Measurements from ENCODE around the gene SLC38A3. TPM values are rescaled to one million over a fixed set of nuclear protein-coding genes. Genes with fewer than 3 reads are reported as not detected.
A peak's percentile ranks its signal among the peaks of the same experiment; 100 is the strongest.

SLC38A3 gene
- total RNA-seq, 1 donor from 2014 or later = not detected

DNA sequence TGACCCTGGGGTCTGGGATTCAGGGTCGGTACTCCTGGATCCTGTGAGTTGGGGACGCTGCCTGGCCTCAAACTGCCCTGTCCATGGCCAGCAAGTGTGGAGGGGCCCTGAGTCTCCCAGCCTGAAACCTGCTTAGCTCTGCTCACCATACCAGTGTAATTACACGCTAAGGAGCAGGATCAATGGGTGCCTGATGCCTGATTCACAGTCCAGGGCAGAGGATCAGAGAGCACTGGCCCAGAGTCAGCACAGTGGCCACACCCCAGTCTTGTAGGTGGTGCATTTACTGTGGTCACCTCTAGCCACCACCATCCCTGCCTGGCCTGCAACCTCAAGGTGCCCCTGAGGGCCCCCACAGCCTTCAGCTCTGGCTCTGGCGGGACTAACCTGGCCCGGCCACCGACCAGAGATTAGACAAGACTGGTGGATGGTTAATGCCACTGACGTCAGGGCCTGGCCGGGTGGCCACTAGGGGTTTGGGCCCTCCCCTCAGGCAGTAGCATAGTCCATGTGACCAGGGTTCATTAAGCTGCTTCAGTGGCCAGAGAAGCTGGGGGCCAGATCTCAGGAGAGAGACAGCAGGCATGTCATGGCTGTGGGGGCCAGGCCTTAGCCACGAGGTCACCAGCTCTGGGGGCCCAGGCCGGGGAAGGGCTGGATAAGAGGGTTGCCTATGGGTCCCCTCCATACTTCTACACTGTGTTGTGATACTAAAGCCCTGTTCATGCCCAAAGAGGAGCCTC is 3.3 kb upstream of the SLC38A3 start:
- Mint-ChIP-seq H3K27ac (ENCODE audit: unreplicated experiment) (no peak overlapping the region), H3K36me3 (ENCODE audit: unreplicated experiment) (no peaks in the 10 kb centered on the region), H3K4me3 (ENCODE audit: unreplicated experiment) (no peak overlapping the region), H3K4me1 (ENCODE audit: low read depth, unreplicated experiment) (peaks cover 3% of the 10 kb centered on the region), H3K9me3 (ENCODE audit: unreplicated experiment) (peaks cover 4% of the 10 kb centered on the region), H3K27me3 (ENCODE audit: unreplicated experiment) (peaks cover 13% of the 10 kb centered on the region)
- TF ChIP-seq, protein P1, sequence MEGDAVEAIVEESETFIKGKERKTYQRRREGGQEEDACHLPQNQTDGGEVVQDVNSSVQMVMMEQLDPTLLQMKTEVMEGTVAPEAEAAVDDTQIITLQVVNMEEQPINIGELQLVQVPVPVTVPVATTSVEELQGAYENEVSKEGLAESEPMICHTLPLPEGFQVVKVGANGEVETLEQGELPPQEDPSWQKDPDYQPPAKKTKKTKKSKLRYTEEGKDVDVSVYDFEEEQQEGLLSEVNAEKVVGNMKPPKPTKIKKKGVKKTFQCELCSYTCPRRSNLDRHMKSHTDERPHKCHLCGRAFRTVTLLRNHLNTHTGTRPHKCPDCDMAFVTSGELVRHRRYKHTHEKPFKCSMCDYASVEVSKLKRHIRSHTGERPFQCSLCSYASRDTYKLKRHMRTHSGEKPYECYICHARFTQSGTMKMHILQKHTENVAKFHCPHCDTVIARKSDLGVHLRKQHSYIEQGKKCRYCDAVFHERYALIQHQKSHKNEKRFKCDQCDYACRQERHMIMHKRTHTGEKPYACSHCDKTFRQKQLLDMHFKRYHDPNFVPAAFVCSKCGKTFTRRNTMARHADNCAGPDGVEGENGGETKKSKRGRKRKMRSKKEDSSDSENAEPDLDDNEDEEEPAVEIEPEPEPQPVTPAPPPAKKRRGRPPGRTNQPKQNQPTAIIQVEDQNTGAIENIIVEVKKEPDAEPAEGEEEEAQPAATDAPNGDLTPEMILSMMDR (IDR thresholded peaks at IDR 0.05; ENCODE audit: partially characterized antibody, unreplicated experiment) = no peak
- DNase-seq = no peak

DNA sequence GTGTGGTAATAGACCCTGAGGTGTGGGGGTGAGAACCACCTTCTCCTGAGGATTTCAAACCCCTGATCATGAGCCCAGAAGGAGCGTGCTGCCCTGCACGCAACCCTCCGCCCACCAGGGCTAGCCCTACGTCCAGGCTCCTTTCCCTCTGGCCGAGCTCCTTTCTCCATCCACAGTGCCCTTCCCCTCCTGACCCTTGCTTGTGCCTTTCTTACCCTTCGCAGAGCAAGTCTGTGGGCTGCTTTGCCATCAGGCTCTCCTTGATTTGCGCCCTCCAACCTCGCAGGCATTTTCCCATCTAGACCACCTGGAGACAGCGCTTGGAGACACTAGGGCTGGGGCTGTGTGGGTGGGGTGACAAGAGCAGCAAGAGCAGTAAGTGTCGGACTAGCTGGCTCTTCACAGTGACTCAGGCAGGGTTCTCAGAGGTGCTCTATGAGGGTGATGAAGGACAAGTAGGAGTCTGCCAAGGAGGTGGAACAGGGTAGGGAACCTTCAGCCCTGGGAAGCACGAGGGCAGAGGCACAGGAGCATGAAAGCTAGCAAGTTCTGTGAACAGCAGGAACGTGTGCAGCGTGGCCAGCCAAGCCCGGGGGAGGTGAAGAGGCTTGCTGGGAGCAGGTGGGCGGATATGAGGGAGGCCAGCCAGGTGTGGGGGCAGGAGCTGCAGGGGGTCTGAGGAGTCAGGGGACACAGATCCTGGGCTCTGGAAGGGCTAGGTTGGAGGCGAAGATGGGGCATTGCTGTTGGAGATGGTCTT is 2.5 kb upstream of the SLC38A3 start:
- H3K27me3 Mint-ChIP-seq (ENCODE audit: unreplicated experiment) = peaks cover 16% of the 10 kb centered on the region
- no peak overlapping the region for H3K4me3 Mint-ChIP-seq (ENCODE audit: unreplicated experiment)
- H3K9me3 Mint-ChIP-seq (ENCODE audit: unreplicated experiment) = peaks cover 4% of the 10 kb centered on the region
- peaks cover 3% of the 10 kb centered on the region for H3K4me1 Mint-ChIP-seq (ENCODE audit: low read depth, unreplicated experiment)
- H3K36me3 Mint-ChIP-seq (ENCODE audit: unreplicated experiment) = no peaks in the 10 kb centered on the region
- TF ChIP-seq, protein P1 (IDR thresholded peaks at IDR 0.05; ENCODE audit: partially characterized antibody, unreplicated experiment) = no peak
- no peak for DNase-seq
- H3K27ac Mint-ChIP-seq (ENCODE audit: unreplicated experiment) = peak overlapping the region; percentile 48

DNA sequence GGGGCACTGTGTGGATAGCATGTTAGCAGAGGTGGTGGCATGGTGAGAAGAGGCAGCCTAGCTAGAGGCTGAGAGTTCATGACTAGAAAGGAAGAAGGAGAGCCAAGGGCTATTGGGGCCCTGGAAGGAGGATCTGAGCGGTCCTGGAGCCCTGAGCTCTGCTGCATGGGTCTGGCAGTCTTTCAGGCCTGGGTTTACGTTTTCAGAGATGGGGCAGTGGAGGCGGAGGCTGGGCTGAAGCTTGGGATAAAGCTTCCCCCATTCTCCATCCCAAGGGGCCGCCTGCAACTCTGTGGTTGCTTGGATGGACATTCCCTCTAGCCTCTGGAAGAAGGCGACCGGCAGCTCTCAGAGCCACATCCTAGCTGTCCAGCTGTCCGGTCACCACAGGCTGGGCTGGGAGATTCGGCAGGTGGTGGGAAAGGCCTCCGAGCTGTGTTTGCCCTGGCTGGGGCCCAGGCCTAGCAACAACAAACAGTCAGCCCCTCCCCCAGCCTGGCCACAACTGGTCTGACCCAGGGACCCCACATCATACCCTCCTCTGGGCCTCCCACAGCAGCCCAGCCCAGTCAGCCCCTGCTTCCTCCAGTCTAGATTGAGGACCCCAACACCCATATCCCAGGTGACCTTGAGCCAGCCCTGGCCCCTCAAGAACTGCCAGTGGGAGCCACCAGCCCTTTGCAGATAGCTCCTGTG is 1.8 kb upstream of the SLC38A3 start:
- TF ChIP-seq, protein P1 (IDR thresholded peaks at IDR 0.05; ENCODE audit: partially characterized antibody, unreplicated experiment) = no peak
- H3K27ac Mint-ChIP-seq (ENCODE audit: unreplicated experiment) = peak overlapping the region; percentile 48
- no peak overlapping the region for H3K4me3 Mint-ChIP-seq (ENCODE audit: unreplicated experiment)

DNA sequence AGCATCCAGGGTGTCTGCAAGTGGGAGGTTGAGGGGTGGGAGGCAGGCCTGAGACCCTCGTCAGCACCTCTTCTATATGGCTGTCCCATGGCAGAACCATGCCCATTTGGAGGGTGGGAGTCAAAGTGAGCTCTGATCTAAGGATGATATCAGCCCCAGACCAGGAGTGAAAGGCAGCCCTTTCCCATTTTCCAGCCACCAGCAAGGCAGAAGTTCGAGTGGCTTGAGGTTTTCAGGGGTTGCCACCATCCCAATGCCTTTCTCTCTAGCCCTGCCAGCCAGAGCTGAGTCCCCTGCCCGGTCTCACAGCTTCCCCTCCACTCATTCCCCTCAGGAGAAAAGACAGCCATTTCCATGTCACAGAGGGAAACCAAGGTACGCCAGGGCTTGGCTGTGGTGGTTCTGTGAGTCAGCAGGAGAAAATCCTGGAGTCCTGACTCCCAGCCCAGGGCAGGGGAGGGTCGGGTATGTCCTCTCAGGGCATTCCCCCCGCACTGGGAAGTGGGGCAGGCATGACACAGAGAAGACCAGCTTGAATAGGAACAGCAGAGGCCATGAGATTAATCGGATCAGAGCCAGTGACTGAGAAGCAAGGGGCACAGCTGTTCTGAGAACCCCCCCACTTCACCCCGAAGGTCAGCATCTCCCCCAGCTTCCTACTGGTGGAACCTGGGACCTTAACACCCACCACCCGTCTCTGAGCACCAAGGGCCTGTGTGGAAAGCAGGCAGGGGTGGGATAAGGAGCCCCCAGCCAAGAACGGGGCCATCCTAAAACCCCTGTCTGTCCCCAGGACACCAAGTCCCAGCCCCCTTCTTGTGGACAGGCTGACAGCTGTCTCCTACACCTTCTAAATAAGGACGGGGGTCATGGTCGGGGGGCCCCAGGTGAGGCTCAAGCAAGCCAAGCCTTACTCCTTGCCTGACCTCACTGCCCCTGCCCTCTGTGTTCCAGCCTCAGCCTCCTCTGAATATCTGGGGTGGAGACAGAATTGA is 965 bp upstream of the SLC38A3 start:
- Mint-ChIP-seq H3K27me3 (ENCODE audit: unreplicated experiment) (peaks cover 16% of the 10 kb centered on the region), H3K36me3 (ENCODE audit: unreplicated experiment) (no peaks in the 10 kb centered on the region), H3K9me3 (ENCODE audit: unreplicated experiment) (peaks cover 5% of the 10 kb centered on the region), H3K27ac (ENCODE audit: unreplicated experiment) (no peak overlapping the region), H3K4me3 (ENCODE audit: unreplicated experiment) (peak overlapping the region; percentile 42), H3K4me1 (ENCODE audit: low read depth, unreplicated experiment) (peaks cover 7% of the 10 kb centered on the region)
- DNase-seq = no peak
- TF ChIP-seq, protein P1 (IDR thresholded peaks at IDR 0.05; ENCODE audit: partially characterized antibody, unreplicated experiment) = no peak

More for the DNA sequence above, 1.8 kb upstream of the SLC38A3 start:
- Mint-ChIP-seq H3K4me1 (ENCODE audit: low read depth, unreplicated experiment) (peaks cover 3% of the 10 kb centered on the region), H3K9me3 (ENCODE audit: unreplicated experiment) (peaks cover 5% of the 10 kb centered on the region), H3K36me3 (ENCODE audit: unreplicated experiment) (no peaks in the 10 kb centered on the region), H3K27me3 (ENCODE audit: unreplicated experiment) (peaks cover 16% of the 10 kb centered on the region)
- no peak for DNase-seq
